ENCODE measurements around the gene YDJC. TPM values are rescaled to one million over a fixed set of nuclear protein-coding genes. Genes with fewer than 3 reads are reported as not detected.

YDJC gene
- total RNA-seq, 1 donor from 2014 or later: 34.0 TPM

DNA sequence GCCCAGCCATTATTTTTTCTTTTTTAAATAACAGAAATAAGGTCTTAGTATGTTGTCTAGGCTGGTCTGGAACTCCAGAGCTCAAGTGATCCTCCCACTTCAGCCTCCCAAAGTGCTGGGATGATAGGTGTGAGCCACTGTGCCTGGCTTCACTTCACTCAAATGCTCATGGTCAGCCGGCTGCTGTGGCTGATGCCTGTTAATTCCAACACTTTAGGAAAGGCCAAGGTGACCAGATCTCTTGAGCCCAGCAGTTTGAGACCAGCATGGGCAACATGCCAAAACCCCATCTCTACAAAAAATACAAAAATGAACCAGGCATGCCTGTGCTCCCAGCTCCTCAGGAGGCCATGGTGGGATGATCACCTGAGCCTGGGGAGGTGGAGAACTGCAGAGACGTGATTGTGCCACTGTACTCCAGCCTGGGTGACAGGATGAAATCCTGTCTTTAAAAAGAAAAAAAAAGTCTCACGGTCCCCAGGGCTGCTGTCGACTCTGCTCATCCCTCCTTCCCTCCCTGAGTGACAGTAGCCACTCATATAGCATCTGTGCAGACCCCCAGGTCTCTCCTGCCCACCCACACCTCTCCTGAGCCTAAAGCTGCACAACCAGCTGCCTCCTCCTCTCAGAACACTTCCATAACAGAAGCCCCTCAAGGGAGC, 3.6 kb downstream of the YDJC start:
- Histone ChIP-seq H3K27ac (ENCODE audit: low read depth, low read length) (no peak overlapping the region), H2AFZ (ENCODE audit: low read depth, low read length) (no peak overlapping the region), H3K9ac (ENCODE audit: low read length) (no peak overlapping the region), H3K4me2 (ENCODE audit: low read length) (no peak overlapping the region), H3K4me3 (ENCODE audit: insufficient read depth, low read depth, low read length) (no peak overlapping the region), H3K4me1 (ENCODE audit: insufficient read depth, low read length) (peaks cover 13% of the 10 kb centered on the region), H4K20me1 (ENCODE audit: insufficient read depth, low read length) (peaks cover 69% of the 10 kb centered on the region), H3K36me3 (ENCODE audit: insufficient read depth, low read length) (peaks cover 4% of the 10 kb centered on the region), H3K79me2 (ENCODE audit: insufficient read depth, low read length) (peaks cover 77% of the 10 kb centered on the region), H3K27me3 (ENCODE audit: insufficient read depth, low read length) (no peaks in the 10 kb centered on the region), H3K9me3 (ENCODE audit: insufficient read depth, low read depth, low read length) (no peaks in the 10 kb centered on the region)
- FAIRE-seq (no peak), DNase-seq (ENCODE audit: low read depth) (no peak)
- Mint-ChIP-seq H3K4me1 (ENCODE audit: low read depth, unreplicated experiment) (peaks cover 24% of the 10 kb centered on the region), H3K27me3 (ENCODE audit: low read depth, unreplicated experiment) (no peaks in the 10 kb centered on the region), H3K9me3 (ENCODE audit: unreplicated experiment) (no peaks in the 10 kb centered on the region), H3K36me3 (ENCODE audit: low read depth, unreplicated experiment) (peaks cover 15% of the 10 kb centered on the region), H3K4me3 (ENCODE audit: unreplicated experiment) (no peak overlapping the region), H3K27ac (ENCODE audit: unreplicated experiment) (peak overlapping the region; percentile 29)
- TF ChIP-seq, protein P1, sequence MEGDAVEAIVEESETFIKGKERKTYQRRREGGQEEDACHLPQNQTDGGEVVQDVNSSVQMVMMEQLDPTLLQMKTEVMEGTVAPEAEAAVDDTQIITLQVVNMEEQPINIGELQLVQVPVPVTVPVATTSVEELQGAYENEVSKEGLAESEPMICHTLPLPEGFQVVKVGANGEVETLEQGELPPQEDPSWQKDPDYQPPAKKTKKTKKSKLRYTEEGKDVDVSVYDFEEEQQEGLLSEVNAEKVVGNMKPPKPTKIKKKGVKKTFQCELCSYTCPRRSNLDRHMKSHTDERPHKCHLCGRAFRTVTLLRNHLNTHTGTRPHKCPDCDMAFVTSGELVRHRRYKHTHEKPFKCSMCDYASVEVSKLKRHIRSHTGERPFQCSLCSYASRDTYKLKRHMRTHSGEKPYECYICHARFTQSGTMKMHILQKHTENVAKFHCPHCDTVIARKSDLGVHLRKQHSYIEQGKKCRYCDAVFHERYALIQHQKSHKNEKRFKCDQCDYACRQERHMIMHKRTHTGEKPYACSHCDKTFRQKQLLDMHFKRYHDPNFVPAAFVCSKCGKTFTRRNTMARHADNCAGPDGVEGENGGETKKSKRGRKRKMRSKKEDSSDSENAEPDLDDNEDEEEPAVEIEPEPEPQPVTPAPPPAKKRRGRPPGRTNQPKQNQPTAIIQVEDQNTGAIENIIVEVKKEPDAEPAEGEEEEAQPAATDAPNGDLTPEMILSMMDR (IDR thresholded peaks at IDR 0.05; ENCODE audit: insufficient read depth, low read depth, low read length): no peak
- TF ChIP-seq EZH2 (IDR thresholded peaks at IDR 0.05; ENCODE audit: insufficient read depth, low read length): no peak

DNA sequence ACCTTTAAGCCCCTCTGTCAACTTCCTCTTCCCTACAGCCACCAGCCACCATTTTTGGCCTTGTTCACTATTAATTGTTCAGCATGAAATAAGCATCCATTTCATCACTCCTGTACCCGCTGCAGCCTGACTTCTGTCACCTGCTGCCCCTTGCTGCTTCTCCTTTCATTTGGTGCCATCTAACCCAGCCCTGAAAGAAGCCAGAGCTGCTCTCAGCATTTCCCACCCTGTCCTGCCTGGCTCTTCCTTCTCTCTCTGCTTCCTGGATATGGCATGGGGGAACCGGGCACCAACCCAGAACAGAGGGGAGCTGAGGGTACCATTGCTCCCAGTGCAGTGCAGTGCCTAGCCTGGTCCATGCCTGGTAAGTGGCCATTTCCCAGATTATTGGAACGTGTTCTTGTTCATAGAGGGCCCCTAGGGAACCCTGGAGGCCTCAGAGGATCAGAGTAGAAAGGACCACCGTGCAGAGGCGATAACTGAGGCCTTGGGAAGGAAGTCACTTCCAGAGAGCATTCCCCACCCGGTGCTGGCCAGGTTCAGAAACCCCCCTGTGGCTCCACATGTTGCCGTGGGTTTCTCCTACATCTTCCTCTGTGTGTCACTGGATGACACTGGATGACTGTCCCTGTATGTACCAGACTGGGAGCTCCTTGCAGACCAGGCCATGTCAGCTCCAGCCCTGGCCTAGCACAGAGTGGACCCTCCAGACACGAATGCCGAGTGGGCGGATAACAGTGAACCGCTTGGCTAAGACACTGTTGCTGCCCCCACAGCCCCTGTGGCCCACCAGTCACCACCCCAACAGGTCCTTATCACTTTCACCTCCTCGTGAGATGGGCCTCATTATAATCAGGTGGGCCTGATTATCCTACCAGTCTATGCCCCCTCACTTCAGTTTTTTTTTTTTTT, 4.7 kb downstream of the YDJC start:
- peak overlapping the region; percentile 31 for H3K4me3 Mint-ChIP-seq (ENCODE audit: unreplicated experiment)
- H3K4me1 Mint-ChIP-seq (ENCODE audit: low read depth, unreplicated experiment): peaks cover 28% of the 10 kb centered on the region
- H4K20me1 ChIP-seq (ENCODE audit: insufficient read depth, low read length): peaks cover 80% of the 10 kb centered on the region
- H3K4me3 ChIP-seq (ENCODE audit: insufficient read depth, low read depth, low read length): no peak overlapping the region
- peak overlapping the region; percentile 77 for H3K27ac Mint-ChIP-seq (ENCODE audit: unreplicated experiment)
- H3K9me3 Mint-ChIP-seq (ENCODE audit: unreplicated experiment): no peaks in the 10 kb centered on the region
- no peaks in the 10 kb centered on the region for H3K27me3 ChIP-seq (ENCODE audit: insufficient read depth, low read length)
- TF ChIP-seq, protein P1 (IDR thresholded peaks at IDR 0.05; ENCODE audit: insufficient read depth, low read depth, low read length): no peak
- TF ChIP-seq EZH2 (IDR thresholded peaks at IDR 0.05; ENCODE audit: insufficient read depth, low read length): no peak
- peaks cover 4% of the 10 kb centered on the region for H3K36me3 ChIP-seq (ENCODE audit: insufficient read depth, low read length)
- H3K4me1 ChIP-seq (ENCODE audit: insufficient read depth, low read length): peaks cover 13% of the 10 kb centered on the region
- DNase-seq (ENCODE audit: low read depth) (no peak), FAIRE-seq (no peak)
- H3K9me3 ChIP-seq (ENCODE audit: insufficient read depth, low read depth, low read length): no peaks in the 10 kb centered on the region
- no peak overlapping the region for H3K4me2 ChIP-seq (ENCODE audit: low read length)
- H3K79me2 ChIP-seq (ENCODE audit: insufficient read depth, low read length): peaks cover 87% of the 10 kb centered on the region
- peaks cover 17% of the 10 kb centered on the region for H3K36me3 Mint-ChIP-seq (ENCODE audit: low read depth, unreplicated experiment)
- H2AFZ ChIP-seq (ENCODE audit: low read depth, low read length): no peak overlapping the region
- H3K9ac ChIP-seq (ENCODE audit: low read length): no peak overlapping the region
- no peaks in the 10 kb centered on the region for H3K27me3 Mint-ChIP-seq (ENCODE audit: low read depth, unreplicated experiment)
- no peak overlapping the region for H3K27ac ChIP-seq (ENCODE audit: low read depth, low read length)
